ENCODE results near the gene ZNF343. TPM values are rescaled to one million over a fixed set of nuclear protein-coding genes. Genes with fewer than 3 reads are reported as not detected.

Gene ZNF343
- total and polyA plus RNA-seq, 2 of the 8 experiments (the other 6 are each of a cell fraction or from before 2014, with no cell fraction given) = 1.8 to 5.0 TPM

DNA sequence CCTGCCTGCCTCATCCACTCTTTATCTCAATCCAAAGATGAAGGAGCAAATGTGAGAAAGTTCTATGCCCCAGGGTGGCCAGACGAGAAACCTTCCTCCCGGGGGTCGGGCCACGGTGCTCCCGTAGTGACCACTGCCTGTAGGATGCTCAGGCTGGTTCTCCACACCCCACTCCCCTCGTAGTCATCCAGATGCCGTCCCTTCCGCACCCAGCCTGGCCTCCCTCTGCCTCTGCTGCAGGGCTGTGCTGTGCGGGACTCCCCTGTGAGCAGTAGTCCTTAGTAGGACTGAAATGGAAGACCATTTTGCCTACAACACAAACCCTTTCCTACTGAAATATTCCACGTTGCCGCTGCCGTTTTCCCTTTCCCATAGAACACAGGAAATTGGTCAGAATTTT, 29.6 kb upstream of the ZNF343 start (continued):
- TF ChIP-seq KDM4A (IDR thresholded peaks at IDR 0.05; ENCODE audit: low read depth, low read length, severe bottlenecking) (no peak), USF2 (IDR thresholded peaks at IDR 0.05; ENCODE audit: low read length) (no peak), EP300 (IDR thresholded peaks at IDR 0.05; ENCODE audit: borderline replicate concordance in 1 of 2, low read depth in 2 of 2, low read length in 2 of 2) (no peak), MAFK (IDR thresholded peaks at IDR 0.05; ENCODE audit: low read depth, low read length) (no peak)
- TF ChIP-seq, protein P1, sequence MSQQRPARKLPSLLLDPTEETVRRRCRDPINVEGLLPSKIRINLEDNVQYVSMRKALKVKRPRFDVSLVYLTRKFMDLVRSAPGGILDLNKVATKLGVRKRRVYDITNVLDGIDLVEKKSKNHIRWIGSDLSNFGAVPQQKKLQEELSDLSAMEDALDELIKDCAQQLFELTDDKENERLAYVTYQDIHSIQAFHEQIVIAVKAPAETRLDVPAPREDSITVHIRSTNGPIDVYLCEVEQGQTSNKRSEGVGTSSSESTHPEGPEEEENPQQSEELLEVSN (IDR thresholded peaks at IDR 0.05) = no peak

Data from H1 (cell line).